Head of caudate nucleus (tissue), 42 donors: ENCODE results near the gene CDIPT.
"Not testable (repeated sequence)": the region's sequence is repeated elsewhere in the genome, so short reads cannot be mapped to it uniquely, and the experiment has no call there.

Experiments used
- DNase-seq, 42 donors: peaks; one replicate each; pipeline versions ENCODE4 v3.0.0 to v3.0.0-alpha.2; 2020 to 2021; ENCODE audit warnings: mixed read lengths in 7 of 42
- intact Hi-C: fragments of 100-400 bp; cut with DNase I; formaldehyde crosslinking; loops from one replicate; pipeline ENCODE4 v1.15.0; 2022

Gene CDIPT

DNA sequence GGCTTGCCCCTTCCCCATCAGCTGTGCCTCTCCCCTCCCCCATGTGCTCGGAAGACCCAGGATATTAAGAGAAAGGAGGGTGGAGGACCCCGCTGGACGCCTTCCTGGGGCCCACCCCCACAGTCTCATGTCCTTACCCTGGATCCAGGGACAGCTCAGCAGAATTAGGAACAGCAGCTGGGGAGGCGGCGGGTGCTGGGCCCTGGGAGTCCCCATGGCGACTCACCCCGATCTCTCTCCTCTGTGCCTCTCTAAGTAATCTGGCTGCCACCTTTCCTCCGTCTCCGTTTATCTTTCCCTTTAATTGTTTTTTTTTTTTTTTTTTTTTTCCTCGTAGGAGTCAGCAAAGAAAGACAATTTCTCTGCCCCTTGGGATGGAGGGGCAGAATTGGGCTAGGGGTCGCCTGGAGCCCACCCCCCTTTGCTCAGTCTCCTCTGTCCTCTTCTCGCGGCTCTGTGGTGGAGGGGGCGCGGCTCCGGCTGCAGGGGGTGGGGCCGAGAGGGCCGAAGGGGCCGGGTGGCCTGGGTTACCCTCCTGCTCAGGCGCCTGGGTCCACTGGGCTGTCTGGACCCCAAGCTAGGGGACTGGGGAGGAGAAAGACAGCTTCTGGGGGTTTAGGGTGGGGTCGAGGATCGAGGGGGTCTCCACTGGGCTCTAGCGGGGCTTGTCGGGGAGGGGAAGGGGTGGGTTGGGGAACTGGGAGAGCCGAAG is 35.9 kb upstream of the CDIPT start:
- DNase-seq = peak in 1 of 42 donors; percentile 21
- intact Hi-C loops = loop anchor here (5.0 kb wide), 1 partner anchor 37 kb away; the partner anchor contains the start of gene CDIPT

DNA sequence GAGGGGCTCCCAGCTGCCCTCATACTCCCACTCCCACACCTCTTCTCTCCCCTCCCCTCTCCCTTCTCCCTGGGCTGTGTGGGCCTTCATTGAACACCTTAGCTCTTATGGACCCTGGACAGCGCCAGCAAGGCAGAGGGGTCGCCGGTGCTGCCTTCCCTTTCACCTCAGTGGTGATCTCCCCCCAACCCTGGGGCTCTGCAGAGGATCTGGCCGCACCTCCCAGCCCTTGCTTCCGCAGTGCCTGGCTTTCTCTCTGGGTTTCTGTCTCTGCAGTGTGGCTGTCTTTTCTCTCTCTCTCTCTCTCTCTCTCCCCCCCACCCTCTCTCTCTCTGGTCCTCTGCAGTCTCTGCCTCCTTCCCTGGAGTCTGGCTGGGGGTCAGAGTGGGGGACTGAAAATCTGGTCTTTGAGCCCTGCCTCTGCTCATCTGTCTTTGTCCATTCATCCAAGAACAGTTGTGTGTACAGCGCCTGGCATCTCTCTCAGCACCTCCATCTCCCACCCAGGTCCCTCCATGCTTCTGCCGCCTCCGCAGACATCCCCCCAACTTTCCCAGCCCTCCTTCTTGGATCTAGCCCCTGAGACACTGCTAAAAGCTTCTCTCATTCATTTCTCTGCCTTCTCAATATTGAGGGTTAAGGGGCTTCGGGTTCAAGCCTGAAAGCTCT is 35.2 kb upstream of the CDIPT start:
- DNase-seq = no peak
- intact Hi-C loops = loop anchor here (5.0 kb wide), 1 partner anchor 36 kb away; the partner anchor contains the start of gene CDIPT

DNA sequence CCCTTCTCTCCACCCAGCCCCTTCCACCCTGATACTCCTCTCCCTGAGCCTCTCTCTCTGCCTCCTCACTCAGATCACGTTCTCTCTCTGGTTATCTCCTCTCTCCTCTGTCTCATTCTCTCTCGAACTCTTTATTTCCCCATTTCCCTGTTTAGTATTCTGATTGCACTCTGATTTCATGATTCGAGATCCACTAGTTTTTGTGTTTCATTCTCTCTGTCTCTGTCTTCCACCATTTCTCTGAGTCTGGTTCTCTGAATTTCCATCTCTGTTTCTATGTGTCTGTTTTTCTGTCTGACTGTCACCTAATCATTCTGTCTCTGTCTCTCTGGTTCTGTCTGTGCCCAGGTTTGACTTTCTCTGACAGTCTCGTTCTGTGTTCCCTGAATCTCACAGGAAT is 34.3 kb upstream of the CDIPT start:
- DNase-seq = no peak
- intact Hi-C loops = loop anchor here (5.0 kb wide), 1 partner anchor 35 kb away; the partner anchor contains the start of gene CDIPT

DNA sequence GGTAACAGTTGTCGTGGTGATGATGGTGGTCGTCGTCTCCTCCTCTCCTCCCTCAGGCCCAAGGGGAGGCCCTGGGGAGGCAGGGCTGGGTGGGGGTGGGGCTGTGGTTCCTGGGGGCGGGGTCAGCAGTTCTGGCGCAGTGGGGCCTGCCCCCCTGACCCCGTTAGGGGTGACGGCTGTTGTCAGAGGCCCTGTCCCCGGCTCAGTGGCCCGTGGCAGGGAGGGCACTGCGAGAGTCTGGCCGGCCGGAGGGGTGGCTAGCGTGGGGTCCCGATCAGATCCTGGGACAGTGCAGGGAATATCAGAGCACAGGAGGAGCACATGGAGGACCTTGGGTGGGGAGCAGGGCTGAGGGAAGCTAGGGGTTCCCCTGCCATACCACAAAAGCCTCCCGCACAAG is 33.8 kb upstream of the CDIPT start:
- DNase-seq = no peak
- intact Hi-C loops = loop anchor here (5.0 kb wide), 1 partner anchor 35 kb away; the partner anchor contains the start of gene CDIPT

DNA sequence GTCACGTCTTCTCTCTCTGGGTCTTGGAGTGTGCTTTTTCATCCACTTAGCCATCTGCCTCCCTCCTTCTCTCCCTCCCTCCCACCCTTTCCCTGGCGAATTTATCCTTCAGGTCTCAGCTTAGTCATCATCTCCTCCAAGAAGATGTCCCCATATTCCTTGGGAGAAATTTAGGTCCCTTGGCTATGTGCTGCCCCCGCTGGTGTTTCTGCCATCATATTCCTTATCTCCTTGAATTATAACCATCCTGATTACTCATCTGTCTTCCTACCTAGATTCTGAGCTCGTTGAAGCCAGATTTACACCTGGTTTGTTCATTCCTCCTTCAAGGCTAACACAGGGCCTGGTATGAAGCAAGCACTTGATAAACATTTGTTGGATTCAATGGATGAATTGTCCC is 31.3 kb upstream of the CDIPT start:
- intact Hi-C loops = no loop called here
- peak in 2 of 42 donors; percentile 21 to 39 for DNase-seq

DNA sequence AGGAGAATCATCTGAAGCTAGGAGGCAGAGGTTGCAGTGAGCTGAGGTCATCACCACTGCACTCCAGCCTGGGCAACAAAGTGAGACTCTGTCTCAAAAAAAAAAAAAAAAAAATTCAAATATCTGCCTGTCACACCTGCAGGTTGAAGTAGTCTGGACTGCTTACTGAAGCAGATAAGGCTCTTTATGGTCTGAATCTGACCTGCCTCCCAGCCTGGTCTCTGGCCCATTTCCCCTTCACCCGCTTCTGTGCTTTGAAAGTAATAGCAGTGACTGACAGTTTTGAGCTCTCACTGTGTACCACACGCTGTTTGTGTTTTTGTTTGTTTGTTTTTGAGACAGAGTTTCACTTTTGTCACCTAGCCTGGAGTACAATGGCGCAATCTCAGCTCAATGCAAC is 30.5 kb upstream of the CDIPT start:
- intact Hi-C loops = no loop called here
- DNase-seq = no peak

DNA sequence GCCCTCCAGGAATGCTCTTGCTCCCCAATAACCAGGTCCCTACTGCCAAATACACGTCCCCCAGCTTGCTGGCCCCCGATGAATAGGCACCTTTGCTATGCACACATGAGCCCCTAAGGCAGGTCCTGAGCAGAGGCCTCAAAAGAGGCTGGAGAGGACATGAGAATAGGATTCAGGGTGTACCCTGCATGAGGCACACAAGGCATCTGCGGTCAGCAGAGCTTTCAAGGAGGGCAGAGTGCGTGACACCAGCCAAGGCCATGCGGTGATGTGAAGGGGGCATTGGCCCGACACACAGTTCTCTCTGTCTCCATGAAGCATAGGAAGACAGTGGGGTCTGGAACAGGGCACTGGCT is 29.4 kb upstream of the CDIPT start:
- DNase-seq = no peak
- intact Hi-C loops = no loop called here

DNA sequence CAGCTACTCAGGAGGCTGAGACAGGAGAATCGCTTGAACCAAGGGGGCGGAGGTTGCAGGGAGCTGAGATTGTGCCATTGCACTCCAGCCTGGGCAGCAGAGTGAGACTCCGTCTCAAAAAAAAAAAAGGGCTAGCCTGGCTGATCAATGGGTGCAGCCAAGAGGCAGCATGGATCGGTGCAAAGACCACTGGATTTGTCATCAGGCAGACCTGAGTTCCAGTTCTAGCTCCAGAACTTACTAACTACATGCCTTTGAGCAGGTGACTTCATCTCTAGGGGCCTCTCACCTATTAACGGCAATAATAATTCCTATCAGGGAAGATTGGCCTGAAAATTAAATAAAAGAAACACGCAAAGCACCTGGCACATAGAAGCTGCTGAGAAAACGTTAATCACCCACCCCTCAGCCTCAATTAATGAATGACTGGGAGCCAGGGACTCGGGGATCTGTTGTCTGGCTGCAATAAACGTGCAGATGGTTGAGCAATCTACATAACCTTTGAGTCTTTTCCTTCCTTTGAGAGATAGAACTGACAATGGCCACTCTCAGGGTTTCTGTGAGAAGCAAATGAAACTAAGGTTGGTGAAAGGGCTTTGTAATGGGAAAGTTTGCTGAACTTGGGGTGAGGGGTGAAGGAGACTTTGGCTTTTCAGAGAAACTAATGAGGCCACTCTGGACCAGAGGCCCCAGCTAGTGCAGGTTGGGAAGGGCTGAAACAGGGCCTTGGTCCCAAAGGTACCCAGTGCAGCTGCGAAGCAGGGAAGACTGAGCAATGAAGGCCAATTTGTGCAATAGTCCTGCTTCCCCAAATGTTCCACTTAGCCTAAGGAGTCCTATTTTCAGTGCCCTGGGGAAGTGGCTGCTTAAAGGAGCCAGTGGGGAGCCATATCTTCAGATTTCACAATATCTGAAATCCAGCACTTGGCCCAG is 28.8 kb upstream of the CDIPT start:
- DNase-seq = no peak
- intact Hi-C loops = no loop called here

DNA sequence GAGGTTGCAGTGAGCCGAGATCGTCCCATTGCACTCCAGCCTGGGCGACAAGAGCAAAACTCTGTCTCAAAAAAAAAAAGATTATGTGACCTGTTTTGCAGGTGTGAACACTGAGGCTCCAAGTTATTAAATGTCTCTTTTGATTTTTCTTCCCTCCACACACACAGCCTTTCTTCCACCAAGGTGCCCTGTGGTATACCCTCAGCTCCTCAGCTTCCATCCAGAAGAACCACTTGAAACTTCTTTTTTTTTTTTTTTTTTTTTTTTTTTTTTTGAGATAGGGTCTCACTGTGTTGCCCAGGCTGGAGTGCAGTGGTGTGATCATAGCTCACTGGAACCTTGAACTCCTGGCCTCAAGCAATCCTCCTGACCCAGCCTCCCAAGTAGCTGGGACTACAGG is 26.3 kb upstream of the CDIPT start:
- intact Hi-C loops, DNase-seq: not testable (repeated sequence)

DNA sequence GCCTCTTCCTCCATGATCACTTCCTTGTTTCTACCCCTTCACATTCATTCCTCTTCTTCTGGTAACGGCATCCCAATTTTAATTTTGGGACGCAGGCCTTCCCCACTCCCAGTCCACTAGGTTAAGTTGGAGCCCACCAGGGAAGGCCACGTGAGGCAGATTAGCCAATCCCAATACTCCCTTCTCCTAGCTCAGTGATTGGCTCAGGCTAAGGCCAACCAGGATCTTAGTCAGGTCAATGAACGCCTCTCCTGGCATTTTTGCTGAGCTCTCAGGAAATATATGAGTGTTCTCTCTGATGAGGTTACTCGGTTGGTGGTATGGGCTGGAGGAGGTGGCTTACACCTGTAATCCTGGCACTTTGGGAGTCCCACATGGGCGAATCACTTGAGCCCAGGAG is 21.0 kb upstream of the CDIPT start:
- DNase-seq = no peak
- intact Hi-C loops = no loop called here

DNA sequence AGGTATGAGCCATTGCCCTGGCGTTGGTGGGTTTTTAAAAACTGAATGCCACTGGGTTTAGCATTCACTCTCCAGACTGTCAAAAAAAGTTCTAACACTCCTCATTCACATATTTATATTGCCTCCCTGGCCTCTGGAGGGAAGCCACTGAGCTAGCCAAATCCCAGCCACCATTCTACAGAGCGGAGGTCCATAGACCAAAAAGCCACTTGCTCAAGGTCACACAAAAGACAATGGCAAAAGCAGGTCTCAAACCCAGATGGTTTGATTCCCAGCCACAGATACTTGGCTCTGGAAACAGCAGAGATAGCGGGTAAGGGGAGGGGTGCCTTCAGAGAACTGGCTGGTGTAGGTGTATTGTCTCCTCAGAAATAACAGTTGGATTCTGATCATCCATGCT is 18.0 kb upstream of the CDIPT start:
- intact Hi-C loops = no loop called here
- DNase-seq = peak in 1 of 42 donors; percentile 36

DNA sequence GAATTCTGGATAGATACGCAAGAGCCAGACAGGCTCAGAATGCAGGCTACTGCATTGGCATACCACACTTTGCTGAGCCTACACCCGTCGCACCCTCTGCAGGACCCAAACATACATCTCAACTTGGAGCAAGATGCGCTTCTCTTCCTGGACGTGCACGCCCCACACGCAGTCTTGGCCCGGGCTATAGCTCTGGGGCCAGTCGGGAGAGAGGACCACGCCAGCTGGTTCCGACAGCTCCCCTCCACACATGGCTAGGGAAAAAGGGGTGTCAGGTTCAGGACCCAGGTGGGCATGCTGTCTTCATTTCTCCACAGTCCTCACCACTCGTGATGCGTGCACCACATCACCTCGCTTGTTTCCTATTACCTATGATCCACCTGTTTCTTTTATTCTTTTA is 15.1 kb upstream of the CDIPT start:
- intact Hi-C loops = no loop called here
- DNase-seq = no peak

DNA sequence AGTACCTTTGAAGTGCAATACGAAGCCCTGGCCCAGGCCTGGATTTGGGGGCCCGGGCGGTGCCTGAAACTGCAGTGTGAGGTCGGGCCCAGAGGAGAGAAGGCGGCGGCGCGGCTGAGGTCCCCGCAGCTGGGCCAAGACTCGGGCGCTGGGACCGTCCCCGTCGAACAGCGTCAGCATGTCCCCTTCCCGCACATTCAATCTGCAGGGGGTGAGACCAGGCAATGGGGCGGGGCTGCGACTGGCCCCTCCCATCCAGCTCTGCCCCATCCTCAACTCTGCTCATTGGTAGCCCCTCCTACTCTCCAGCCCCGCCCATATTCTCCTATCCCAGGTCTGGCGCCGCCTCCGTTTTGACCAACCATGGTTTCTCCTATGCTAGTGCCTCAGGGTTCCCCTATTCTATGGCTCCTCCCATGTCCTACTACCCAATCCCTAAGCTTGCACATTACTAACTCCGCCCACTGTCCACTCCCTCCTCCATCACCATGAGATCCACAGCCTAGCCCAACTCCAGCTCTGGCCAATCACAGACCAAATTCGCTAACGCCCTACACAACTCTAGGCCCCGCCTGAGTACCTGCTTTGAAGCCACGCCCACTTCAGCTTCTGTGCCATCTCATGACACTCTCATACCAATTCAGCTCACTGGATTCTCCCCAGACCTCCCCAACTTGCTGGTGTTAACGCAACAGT is 14.4 kb upstream of the CDIPT start:
- DNase-seq = peak in 1 of 42 donors; percentile 8

DNA sequence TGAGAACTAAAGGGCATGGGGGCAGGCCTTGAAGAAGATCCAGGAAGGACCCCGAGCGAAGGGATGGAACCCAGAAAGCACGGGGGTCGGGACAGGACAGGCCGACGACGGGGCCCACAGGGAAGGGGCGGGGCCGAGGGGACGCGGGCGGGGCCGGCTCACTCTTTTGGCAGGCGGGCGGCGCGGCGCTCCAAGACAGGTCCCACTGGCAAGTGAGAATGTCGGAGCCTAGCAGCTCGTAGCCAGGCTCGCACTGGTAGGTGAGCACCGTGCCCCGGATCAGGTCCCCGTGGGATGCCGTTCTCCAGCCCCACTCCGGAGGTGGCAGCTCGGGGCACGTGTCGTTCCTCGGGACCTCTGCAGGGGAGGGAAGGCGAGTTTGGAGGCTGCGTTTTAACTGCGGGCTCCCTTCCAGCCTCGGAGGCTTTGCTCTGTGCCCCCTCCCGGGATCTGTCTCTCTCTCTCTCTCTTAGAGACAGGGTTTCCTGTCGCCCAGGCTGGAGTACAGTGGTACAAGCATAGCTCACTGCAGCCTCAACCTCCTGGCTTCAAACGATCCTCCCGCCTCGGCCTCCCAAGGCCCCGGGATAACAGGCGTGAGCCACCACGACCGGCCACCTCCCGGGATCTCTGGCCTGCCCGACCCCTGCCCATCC is 13.7 kb upstream of the CDIPT start:
- peak in 4 of 42 donors; percentile 14 to 28 (median 22) for DNase-seq
- intact Hi-C loops = no loop called here

More for the DNA sequence above, 14.4 kb upstream of the CDIPT start:
- intact Hi-C loops = no loop called here

DNA sequence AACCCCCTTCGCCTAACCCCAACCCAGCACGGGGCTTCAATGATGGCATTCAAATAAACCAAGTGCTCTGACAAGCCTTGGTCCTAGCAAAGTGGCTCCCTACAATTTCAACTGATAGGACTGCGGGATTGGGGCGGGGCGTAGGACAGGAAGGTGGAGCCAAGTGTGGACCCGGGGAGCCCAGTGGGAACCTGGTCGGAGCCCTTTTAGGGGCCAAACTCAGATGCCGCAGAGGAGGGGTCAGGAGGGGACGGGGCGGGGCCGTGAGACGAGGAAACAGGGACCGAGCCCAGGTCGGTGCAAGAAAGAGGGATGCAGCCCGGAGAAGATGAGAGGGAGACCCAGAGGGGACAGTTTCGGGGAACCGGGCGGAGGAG is 13.2 kb upstream of the CDIPT start:
- DNase-seq = no peak
- intact Hi-C loops = no loop called here

DNA sequence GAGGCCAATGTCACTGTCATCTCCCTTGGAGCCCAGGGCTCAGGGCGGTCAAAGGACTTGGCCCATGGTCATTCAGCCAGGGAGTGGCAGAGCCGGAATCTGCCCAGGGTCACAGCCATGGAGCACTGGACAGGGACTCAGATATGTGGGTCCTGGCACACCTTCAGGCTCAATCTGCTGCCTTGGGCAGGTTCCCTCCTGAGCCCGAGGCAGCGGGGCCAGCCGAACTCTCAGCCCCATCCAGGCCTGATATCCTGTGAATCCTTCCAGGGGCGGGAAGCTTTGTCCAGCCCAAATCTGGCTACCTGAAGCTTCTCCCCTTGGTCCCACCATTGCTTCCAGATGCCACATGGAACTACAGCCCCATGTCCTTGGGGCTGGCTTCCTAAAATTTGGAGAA is 12.2 kb upstream of the CDIPT start:
- intact Hi-C loops = no loop called here
- no peak for DNase-seq

DNA sequence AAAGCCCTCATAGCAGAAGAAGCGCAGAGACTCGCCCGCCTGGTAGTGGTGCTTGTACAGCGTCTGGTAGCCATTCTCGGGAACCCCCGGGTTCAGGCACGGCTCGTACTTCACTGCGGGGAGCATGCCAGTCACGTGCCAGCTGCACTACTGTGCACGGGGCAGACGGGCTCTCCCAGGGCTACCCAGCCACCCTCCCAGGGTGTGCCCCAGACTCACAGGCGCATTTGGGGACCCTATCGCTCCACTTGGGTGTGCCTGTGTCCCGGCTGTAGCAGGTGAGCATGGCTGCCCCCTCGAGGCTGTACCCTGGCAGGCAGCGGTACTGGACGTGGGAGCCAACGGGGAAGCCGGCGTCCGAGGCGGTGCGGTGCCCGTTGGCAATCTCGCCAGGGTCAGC is 10.3 kb upstream of the CDIPT start:
- DNase-seq = no peak
- intact Hi-C loops = no loop called here

DNA sequence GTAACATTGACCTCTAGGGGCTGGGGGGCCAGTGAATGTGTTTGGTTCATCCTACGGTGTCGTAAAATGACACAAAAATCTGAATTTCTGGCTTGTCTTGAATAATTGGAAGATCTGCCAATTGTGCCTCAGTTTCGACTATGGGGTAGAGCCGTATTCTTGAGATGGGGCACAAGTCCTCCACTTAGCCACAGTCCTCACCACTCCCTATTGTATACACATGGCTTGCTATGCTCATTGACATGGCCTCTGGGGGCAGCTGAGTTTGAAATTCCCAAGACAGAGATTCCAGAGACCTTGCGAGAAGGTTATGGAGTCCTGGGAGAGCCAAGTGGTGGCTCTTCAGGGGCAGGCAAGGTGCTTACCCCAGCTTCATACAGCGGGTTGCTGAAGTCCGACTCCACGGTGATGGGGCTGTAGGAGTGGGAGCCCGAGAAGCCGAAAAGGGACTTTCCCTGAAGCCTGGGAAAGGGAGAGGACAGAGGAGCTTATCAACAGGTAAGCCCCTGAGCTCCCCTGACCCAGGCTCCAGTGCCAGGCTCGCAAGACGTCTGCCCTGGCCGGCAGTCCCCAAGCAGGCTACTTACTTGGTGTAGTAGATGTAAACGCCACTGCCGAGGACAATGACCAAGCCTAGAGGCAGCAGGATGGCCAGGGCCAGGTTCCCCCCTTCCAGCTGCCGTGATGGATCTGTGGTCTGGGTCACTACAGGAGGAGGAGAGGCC is 9.0 kb upstream of the CDIPT start:
- intact Hi-C loops = no loop called here
- no peak for DNase-seq
